HL-60/S4 treated with retinoic acid at 250 ng/mL for 4 days and 3 days (cell line): ENCODE results near the gene ALAS1.
"Not testable (repeated sequence)": the region's sequence is repeated elsewhere in the genome, so short reads cannot be mapped to it uniquely, and the experiment has no call there.

Experiments
- in situ Hi-C: fragments of 300-500 bp; cut with MboI; formaldehyde crosslinking; loops from 2 replicates; pipeline ENCODE4 v1.7.0; 2022; ENCODE audit warnings: low sequenced_read_pairs

ALAS1 gene

DNA sequence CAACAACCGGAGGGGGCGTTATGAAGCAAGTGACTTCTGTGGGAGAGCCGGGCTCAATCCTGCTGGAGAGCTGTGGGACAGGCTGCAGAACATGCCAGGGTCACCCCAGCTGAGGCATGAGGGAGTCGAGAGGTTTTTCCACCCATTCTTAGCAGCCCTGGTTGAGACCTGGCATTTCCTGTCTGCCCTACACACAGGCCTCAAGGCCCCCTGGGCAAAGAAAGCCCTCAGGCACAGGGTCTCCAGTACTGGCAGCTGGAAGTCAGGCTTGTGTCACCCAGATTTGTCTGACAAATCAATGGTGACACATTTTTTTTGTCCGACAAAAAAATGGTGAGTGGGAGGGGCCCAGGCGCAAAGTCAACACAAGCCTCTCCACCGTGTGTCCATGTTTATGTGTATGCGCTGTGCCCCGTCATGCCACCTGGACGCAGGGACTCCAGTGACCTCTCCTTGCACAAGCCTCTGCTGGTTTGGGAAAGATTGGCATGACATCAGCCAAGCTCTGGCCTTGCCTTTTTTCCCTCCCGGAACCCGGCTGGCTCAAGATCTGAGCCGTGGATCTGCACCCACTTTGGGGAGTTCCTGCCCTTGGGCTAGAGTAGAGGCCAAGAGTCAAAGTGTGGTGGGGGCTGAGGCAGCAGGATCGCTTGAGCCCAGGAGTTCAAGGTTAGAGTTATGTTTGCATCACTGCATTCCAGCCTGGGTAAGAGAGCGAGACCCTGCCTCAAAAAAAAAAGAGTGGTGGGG, 20.8 kb upstream of the ALAS1 start:
- in situ Hi-C loops = no loop called here

DNA sequence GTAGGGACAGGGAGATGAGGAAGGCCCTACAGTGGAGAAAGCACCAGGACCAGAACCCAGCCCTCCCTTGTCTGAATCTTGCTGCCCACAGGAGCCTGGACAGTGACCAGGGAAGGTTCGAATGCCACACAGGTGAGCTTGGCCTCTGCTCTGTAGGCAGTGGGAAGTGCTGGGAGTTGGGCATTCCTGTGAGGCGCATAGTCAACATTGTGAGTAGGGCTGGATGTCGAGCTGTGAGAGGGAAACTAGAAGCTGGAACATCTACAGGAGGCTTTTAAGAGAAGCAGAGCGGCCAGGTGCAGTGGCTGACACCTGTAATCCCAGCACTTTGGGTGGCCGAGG, 20.3 kb upstream of the ALAS1 start:
- in situ Hi-C loops = no loop called here

- in situ Hi-C loops = not testable (repeated sequence)
Measured at GRCh38 chr3:52178126-52178525, 19.8 kb upstream of the ALAS1 start.

DNA sequence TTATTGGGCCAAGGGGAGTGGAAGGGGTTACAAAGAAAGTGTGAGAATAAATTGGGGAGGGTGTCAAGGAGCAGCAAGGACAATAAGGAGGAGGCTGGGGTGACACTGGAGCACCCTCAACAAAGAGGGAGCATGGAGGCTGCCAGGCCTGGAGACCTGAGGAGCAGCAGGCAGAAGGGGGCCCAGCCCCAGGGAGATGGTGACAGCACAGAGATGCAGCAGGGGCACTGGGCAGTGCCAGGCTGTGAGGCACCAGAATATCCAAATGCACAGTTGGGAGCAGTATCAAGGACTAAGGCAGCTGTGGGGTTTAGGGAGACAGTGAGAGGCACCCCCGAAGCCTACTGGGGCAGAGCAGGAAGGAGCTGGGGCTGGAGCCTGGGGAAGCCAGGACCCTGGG, 19.4 kb upstream of the ALAS1 start:
- in situ Hi-C loops = no loop called here

DNA sequence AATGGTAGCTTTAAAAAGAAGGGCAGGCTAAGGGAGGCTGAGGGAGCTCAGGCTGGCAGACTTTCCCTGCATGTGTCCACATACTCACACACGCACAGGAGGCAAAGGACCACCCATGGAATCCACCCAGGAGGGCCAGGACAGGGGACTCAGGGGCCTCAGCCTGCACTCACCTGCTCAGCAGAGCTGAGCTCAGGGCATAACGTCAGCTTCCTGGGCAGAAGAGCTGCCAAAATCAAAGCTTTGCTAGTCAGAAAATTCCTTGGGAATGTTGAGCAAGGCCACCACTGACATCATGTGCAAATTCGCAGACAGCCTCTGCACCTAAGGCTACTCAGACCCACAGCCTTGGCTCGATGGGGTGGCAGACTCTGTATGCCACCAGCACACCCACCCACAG, 16.4 kb upstream of the ALAS1 start:
- in situ Hi-C loops = no loop called here

- in situ Hi-C loops = no loop called here
Measured at GRCh38 chr3:52182196-52182595, 15.8 kb upstream of the ALAS1 start.

GRCh38 chr3:52182691-52183090, 15.3 kb upstream of the ALAS1 start:
- in situ Hi-C loops = no loop called here

- in situ Hi-C loops = no loop called here
Measured at GRCh38 chr3:52183786-52184445, 14.0 kb upstream of the ALAS1 start.

GRCh38 chr3:52184690-52185089, 13.3 kb upstream of the ALAS1 start:
- in situ Hi-C loops = no loop called here

- in situ Hi-C loops = no loop called here
Measured at GRCh38 chr3:52185311-52185710, 12.6 kb upstream of the ALAS1 start.

- in situ Hi-C loops = no loop called here
Measured at GRCh38 chr3:52185837-52186236, 12.1 kb upstream of the ALAS1 start.

DNA sequence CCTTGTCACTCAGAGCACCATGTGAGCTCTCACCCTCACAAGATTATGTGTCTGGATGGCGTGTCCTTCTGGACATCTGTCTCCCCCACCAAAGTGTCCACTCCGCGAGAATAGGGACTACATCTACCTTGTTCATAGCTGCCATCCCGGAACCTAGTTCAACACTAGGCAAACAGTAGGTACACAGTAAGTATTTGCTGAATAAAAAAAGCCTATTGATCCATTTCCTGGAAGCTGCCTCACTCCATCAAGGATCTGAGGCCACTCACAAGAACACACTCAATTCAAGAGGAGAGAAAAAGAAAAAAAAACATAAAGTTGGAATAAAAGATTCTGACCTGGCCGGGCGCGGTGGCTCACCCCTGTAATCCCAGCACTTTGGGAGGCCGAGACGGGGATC, 11.2 kb upstream of the ALAS1 start:
- in situ Hi-C loops = no loop called here

DNA sequence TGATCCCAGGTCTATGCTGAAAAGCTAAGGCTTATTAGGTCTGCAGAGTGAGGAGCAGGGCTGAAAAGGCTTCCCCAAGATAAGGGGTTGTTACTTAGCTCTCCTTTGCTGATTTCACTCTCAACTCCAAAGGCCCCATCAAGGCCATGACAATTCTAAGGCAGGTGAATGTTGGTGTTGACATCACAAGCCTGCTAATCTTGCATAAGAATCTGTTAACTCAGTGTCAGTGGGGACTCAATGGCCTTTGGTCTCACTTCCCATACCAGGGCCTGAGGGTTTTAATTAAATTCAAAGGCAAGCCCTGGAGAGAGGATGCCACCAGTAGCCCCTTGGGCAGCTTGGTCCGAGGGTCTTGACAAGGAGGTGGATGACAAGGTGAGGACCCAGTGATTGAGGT, 9.4 kb upstream of the ALAS1 start:
- in situ Hi-C loops = no loop called here

GRCh38 chr3:52190294-52191074, 7.5 kb upstream of the ALAS1 start:
- in situ Hi-C loops = no loop called here

DNA sequence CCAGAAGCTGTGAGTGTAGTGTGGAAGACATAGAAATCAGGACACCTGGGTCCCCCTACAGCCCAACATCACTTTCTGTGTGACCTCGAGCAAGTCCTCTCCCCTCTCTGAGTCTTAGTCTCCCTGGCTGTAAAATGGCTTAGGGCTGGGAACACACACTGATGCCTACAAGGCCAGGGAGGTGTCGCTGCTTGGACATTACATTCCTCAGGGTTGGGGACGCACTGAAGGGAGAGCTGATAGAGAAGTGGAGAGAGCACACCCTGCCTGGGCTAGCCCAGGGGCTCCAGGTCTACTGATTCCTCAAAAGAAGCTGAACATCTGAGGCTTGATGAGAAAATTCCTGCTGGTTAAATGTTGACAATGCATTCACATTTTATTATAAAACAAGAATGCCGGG, 6.3 kb upstream of the ALAS1 start:
- in situ Hi-C loops = no loop called here

DNA sequence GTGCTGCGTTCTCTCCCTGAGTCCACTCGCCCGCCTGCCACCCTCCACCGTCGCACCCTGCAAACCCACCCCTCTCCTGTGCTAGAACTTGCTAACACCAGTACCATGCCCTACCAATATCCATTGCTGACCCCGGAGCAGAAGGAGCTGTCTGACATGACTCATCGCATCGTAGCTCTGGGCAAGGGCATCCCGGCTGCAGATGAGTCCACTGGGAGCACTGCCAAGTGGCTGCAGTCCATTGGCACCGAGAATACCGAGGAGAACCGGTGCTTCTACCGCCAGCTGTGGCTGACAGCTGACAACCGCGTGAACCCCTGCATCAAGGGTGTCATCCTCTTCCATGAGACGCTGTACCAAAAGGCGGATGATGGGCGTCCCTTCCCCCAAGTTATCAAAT, 4.9 kb upstream of the ALAS1 start:
- in situ Hi-C loops = no loop called here

DNA sequence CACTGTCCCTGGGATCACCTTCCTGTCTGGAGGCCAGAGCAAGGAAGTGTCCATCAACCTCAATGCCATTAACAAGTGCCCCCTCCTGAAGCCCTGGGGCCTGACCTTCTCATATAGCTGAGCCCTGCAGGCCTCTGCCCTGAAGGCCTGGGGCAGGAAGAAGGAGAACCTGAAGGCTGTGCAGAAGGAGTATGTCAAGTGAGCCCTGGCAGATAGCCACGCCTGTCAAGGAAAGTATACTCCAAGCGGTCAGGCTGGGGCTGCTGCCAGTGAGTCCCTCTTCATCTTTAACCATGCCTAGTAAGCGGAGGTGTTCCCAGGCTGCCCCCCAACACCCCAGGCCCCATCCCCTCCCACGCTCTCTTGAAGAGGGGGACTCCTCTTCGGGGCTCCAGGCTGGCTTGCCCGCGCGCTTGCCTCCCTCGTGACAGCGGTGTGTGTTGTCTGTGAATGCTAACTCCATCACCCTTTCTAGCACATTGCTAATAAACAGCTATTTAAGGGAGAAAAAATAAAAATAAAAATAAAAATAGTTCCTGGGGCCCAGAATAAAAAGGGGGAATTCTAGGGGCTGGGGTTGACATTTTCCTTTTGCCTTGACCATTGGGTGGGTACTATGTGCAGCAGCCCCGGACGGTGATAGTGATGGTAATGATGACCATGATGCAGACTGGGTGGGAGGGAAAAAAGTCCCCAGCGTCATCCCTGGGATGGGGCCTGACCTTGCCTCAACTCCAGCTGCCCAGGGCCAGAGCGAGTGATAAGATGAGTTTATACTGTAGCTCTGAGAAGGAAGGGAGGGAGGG, 3.3 kb upstream of the ALAS1 start:
- in situ Hi-C loops = no loop called here

- in situ Hi-C loops = no loop called here
Measured at GRCh38 chr3:52195291-52195597, 2.7 kb upstream of the ALAS1 start.

- in situ Hi-C loops = no loop called here
Measured at GRCh38 chr3:52195823-52196331, 2.1 kb upstream of the ALAS1 start.

DNA sequence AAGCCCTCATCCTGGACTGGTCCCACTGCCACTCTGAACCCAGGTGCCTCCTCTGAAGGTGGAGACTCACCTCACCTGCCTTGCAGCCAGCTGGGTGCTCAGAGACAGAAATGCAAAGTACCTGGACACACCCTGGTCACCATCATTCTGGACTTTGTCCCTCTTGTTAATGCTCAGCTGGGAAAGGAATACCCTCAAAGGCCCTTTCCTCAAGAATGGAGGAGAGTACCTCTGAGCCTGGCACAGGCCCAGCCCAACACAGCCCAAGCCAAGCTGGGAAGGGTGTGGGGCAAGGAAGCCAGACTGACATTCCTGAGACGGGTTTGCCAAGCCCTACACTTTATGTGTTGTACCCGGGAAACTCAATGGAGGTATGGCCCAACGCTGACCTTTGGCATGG, 983 bp upstream of the ALAS1 start:
- in situ Hi-C loops = no loop called here

DNA sequence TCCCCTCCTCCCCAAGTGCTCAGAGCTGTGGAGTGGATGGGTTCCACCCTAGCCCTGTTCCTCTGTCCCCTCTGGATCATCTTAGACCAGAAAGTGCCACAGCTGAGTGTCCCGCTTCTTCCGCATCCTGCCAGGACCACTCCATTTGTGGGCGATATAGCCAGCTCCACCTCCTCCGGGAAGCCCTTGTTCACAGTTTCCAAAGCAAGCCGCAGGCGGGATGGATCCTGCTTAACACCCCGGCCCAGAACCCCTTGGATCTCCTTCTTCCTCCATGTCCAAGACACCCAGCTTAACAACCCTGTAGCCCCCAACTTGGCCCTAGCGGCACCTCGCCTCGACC, 490 bp upstream of the ALAS1 start:
- in situ Hi-C loops = no loop called here
